Upper lobe of left lung (tissue), 6 donors: Measurements from ENCODE around the gene PARVG. TPM values are rescaled to one million over a fixed set of nuclear protein-coding genes. Genes with fewer than 3 reads are reported as not detected.
A peak's percentile ranks its signal among the peaks of the same experiment; 100 is the strongest.

Source experiments
- ATAC-seq, 2 donors: fragments of 200-7000 bp; cut with Tn5 transposase; one replicate each; pipeline ENCODE4 v1.9.1; 2022; ENCODE audit warnings: mild to moderate bottlenecking in 2 of 2, moderate library complexity in 2 of 2; ENCODE audit not compliant: low FRiP score in 2 of 2
- DNase-seq, 2 donors: peaks; one replicate each; pipeline ENCODE4 v3.0.0-alpha.2; 2019 to 2020
- H3K27ac ChIP-seq, 4 donors: fragments of 200-600 bp; sonication (generic); one replicate each; pipeline ENCODE4 v1.5.1; 2016 to 2019
- H3K27me3 ChIP-seq, 4 donors: fragments of 200-600 bp; sonication (generic); one replicate each; pipeline ENCODE4 v1.5.1; 2017 to 2019
- H3K36me3 ChIP-seq, 4 donors: fragments of 200-600 bp; sonication (generic); one replicate each; pipeline ENCODE4 v1.5.1; 2016 to 2019
- H3K4me1 ChIP-seq, 4 donors: fragments of 200-600 bp; sonication (generic); one replicate each; pipeline ENCODE4 v1.5.1; 2018 to 2019
- H3K4me3 ChIP-seq, 4 donors: fragments of 200-600 bp; sonication (generic); one replicate each; pipeline ENCODE4 v1.5.1; 2017 to 2019; ENCODE audit warnings: mild to moderate bottlenecking in 2 of 4, moderate library complexity in 1 of 4
- H3K9me3 ChIP-seq, 4 donors: fragments of 200-600 bp; sonication (generic); one replicate each; pipeline ENCODE4 v1.5.1; 2018 to 2019
- EP300 ChIP-seq, 4 donors: sonication (generic); formaldehyde crosslinking; IDR thresholded peaks; one replicate each; pipeline ENCODE4 v1.5.1; 2017; ENCODE audit warnings: antibody characterized with exemption in 4 of 4, control low read depth in 2 of 4
- POLR2A ChIP-seq, 4 donors: fragments of 450-650 bp; IDR thresholded peaks; one replicate each; pipeline ENCODE4 v1.5.1; 2016 to 2017; ENCODE audit warnings: antibody characterized with exemption in 4 of 4, mild to moderate bottlenecking in 2 of 4
- POLR2AphosphoS5 ChIP-seq, 2 donors: sonication (generic); formaldehyde crosslinking; IDR thresholded peaks; one replicate each; pipeline ENCODE4 v1.5.1; 2017; ENCODE audit warnings: antibody characterized with exemption in 2 of 2
- WGBS, 2 donors: methylation state at CpG; one replicate each; pipeline ENCODE4 v1.1.5; 2017 to 2018; 5-methylcytosine and 5-hydroxymethylcytosine counted together
- total RNA-seq, 6 donors: library from RNA; depleted of rRNA in 4 of 6; stranded (reverse); fragments of >200 nt in 4 of 6; gene quantifications; one replicate each; pipeline versions ENCODE4 v1.1.0 to v1.2.1, GENCODE V29; 2016 to 2021
- TF ChIP-seq, protein P1 (sequence below), 6 experiments: fragments of 450-650 bp in 4 of 6; fragments of 200-600 bp in 2 of 6; sonication (generic) in 2 of 6; IDR thresholded peaks; one replicate each; pipeline ENCODE4 v1.5.1; 2016 to 2019; ENCODE audit warnings: antibody characterized with exemption in 6 of 6
- donor health status: DM: no; HTN: no; CAD: no; lungs with moderate emphysema.
- donor health status: DM: no; HTN: yes; CAD: no; lungs with severe emphysema.

PARVG gene
- total RNA-seq, 6 donors from 2014 or later: 42.4 to 315 (median 82.4) TPM

DNA sequence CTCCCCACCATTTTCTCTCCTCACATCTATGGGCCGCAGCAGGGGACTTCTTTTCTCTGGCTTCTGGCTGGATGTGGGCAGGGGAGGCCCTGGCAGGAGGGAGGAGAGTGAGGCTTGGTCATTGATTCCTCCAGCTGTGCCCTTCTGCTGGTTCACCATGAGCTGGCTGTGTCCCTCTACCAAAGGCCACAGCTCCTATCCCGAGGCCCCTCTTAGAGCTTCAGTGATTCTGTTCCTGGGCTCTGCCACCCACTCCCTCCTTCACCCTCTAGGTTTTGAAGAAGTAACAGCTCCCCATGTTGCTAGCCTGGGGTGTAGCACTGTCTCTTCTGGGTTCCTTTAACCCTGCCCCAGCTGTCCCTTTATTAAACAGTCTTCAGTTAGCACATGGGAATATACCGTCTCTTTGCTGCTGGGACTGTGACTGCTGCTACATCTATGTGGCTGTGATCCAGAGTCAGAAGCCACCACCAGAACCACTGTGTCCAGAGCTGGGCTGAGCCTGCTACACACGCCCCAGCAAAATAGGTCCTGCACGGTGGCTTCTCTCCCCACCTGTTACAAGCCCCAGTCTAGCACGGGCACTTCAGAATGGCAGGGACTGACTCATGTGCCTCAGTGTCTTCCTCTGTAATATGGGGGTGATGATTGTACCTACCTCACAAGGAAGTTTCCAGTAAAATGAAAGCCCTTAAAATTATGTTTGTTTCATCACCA lies 578 bp upstream of the PARVG start:
- ATAC-seq: no peak
- DNase-seq: no peak
- Histone ChIP-seq H3K9me3 (no peaks in the 10 kb centered on the region), H3K36me3 (no peaks in the 10 kb centered on the region), H3K27ac (no peak overlapping the region), H3K4me3 (no peak overlapping the region), H3K27me3 (no peaks in the 10 kb centered on the region), H3K4me1 (peaks cover 0 to 18% (median 3%) of the 10 kb centered on the region in 4 donors)
- TF ChIP-seq, protein P1, sequence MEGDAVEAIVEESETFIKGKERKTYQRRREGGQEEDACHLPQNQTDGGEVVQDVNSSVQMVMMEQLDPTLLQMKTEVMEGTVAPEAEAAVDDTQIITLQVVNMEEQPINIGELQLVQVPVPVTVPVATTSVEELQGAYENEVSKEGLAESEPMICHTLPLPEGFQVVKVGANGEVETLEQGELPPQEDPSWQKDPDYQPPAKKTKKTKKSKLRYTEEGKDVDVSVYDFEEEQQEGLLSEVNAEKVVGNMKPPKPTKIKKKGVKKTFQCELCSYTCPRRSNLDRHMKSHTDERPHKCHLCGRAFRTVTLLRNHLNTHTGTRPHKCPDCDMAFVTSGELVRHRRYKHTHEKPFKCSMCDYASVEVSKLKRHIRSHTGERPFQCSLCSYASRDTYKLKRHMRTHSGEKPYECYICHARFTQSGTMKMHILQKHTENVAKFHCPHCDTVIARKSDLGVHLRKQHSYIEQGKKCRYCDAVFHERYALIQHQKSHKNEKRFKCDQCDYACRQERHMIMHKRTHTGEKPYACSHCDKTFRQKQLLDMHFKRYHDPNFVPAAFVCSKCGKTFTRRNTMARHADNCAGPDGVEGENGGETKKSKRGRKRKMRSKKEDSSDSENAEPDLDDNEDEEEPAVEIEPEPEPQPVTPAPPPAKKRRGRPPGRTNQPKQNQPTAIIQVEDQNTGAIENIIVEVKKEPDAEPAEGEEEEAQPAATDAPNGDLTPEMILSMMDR (IDR thresholded peaks at IDR 0.05): no peak
- TF ChIP-seq EP300 (IDR thresholded peaks at IDR 0.05): no peak
- no peak for TF ChIP-seq POLR2AphosphoS5 (IDR thresholded peaks at IDR 0.05)
- TF ChIP-seq POLR2A (IDR thresholded peaks at IDR 0.05): no peak
- WGBS, 2 donors: 69 to 84% methylated on average over 4 to 6 of the region's 6 CpGs

GRCh38 chr22:44181033-44181911 lies 547 bp downstream of the PARVG start:
- peak; percentile 50 to 86 for DNase-seq
- peak overlapping the region in 3 of 4 donors; percentile 30 to 45 (median 45) for H3K4me3 ChIP-seq
- TF ChIP-seq, protein P1 (IDR thresholded peaks at IDR 0.05): no peak
- TF ChIP-seq POLR2A (IDR thresholded peaks at IDR 0.05): peak in 1 of 4 donors; percentile 25
- peak overlapping the region; percentile 78 to 89 (median 83) for H3K27ac ChIP-seq
- 41 to 58% methylated on average over 25 to 36 of the region's 40 CpGs for WGBS, 2 donors
- ATAC-seq: peak; percentile 45 to 73
- peaks cover 0 to 18% (median 3%) of the 10 kb centered on the region in 4 donors for H3K4me1 ChIP-seq
- no peaks in the 10 kb centered on the region for H3K27me3 ChIP-seq
- H3K9me3 ChIP-seq: no peaks in the 10 kb centered on the region
- H3K36me3 ChIP-seq: no peaks in the 10 kb centered on the region

DNA sequence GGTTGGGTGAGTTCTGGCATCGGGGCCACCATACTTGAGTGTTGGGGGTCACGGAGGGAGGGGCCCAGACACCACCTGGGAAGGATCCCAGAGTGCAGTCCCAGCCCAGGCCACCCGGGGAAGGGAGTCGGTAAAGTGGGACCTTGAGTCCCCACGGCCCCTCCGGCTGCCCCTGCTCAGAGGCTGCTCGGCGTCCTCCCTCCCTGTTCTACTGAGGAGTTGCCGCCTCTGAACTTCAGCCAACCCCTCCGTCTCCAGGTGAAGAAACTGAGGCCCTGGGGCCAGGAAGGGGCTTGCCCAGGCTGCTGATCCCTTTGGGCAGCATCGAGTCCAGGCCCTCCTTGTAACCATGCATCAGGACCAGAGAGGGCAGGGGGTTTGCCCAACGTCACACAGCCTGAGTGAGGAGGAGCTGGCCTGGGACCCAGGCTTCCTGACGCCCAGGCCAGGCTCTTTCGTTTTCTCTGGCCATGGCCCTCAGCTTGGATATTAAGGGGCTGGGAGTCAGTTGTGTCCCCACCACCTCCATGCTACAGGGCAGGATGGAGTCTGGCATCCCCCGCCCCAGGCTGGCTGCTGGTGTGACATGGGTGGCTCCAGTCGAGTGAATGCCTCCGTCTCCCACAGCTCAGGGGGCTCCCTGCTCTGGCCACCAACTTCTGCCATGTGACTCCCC lies 1.3 kb downstream of the PARVG start:
- H3K4me3 ChIP-seq: peak overlapping the region in 3 of 4 donors; percentile 30 to 45 (median 45)
- ATAC-seq (peak; percentile 3 to 49), DNase-seq (peak in 1 of 2 donors; percentile 69)
- H3K9me3 ChIP-seq: no peaks in the 10 kb centered on the region
- H3K27me3 ChIP-seq: no peaks in the 10 kb centered on the region
- TF ChIP-seq EP300 (IDR thresholded peaks at IDR 0.05) (no peak), POLR2A (IDR thresholded peaks at IDR 0.05) (peak in 1 of 4 donors; percentile 34)
- TF ChIP-seq, protein P1 (IDR thresholded peaks at IDR 0.05): peak in 2 of 6 experiments; percentile 18 to 37
- H3K4me1 ChIP-seq: peaks cover 0 to 18% (median 3%) of the 10 kb centered on the region in 4 donors
- 67 to 78% methylated on average over 4 to 17 of the region's 17 CpGs for WGBS, 2 donors
- H3K27ac ChIP-seq: peak overlapping the region; percentile 78 to 89 (median 83)
- H3K36me3 ChIP-seq: no peaks in the 10 kb centered on the region

DNA sequence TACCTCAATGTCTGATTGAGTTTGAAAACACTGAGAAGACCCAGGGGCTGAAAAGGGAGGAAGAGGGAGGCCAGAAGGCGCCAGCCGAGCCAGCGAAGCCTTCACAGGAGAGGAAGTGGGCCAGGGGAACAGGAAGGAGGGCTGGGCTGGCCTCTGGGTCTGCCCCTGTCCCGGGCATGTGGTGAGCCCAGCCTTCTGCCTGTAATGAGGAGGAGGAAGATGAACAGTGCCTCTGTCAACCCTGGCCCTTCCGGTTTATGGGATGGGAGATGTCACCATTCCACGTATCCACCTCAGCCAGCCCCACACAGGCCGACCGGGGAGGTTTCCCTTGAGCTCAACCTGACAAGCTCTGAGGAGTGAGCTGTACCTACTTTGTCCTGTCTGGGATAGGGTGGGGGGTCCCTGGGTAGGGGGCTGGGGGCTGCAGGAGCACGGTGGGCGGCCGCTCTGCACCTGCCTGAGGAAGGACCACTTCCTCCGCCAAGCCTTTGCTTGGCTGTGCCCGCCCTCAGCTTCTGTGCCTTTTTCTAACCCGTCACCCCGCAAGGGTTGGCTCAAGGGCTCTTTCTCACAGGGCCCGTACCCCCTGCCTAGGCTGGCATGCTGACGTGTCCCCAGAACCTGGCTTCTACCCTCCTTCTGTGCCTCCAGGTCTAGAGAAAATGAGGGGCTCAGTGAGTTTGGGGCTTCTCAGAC lies 2.0 kb downstream of the PARVG start:
- peaks cover 0 to 18% (median 3%) of the 10 kb centered on the region in 4 donors for H3K4me1 ChIP-seq
- H3K9me3 ChIP-seq: no peaks in the 10 kb centered on the region
- no peaks in the 10 kb centered on the region for H3K27me3 ChIP-seq
- 55 to 60% methylated on average over 11 to 17 of the region's 17 CpGs for WGBS, 2 donors
- peak overlapping the region; percentile 78 to 89 (median 83) for H3K27ac ChIP-seq
- ATAC-seq (peak; percentile 77 to 81), DNase-seq (peak; percentile 62 to 87)
- TF ChIP-seq, protein P1 (IDR thresholded peaks at IDR 0.05): no peak
- TF ChIP-seq POLR2AphosphoS5 (IDR thresholded peaks at IDR 0.05): peak; percentile 37 to 65
- TF ChIP-seq POLR2A (IDR thresholded peaks at IDR 0.05): peak in 1 of 4 donors; percentile 68
- peak overlapping the region in 3 of 4 donors; percentile 30 to 45 (median 45) for H3K4me3 ChIP-seq
- no peaks in the 10 kb centered on the region for H3K36me3 ChIP-seq
